NCI-H524 (cell line): Measurements from ENCODE around the gene FAM184B.
A peak's percentile ranks its signal among the peaks of the same experiment; 100 is the strongest.

Experiments
- DNase-seq, 2 experiments: peaks; one replicate each; lab custom pipeline; 2025; lab: John Stamatoyannopoulos, UW

The FAM184B gene

DNA sequence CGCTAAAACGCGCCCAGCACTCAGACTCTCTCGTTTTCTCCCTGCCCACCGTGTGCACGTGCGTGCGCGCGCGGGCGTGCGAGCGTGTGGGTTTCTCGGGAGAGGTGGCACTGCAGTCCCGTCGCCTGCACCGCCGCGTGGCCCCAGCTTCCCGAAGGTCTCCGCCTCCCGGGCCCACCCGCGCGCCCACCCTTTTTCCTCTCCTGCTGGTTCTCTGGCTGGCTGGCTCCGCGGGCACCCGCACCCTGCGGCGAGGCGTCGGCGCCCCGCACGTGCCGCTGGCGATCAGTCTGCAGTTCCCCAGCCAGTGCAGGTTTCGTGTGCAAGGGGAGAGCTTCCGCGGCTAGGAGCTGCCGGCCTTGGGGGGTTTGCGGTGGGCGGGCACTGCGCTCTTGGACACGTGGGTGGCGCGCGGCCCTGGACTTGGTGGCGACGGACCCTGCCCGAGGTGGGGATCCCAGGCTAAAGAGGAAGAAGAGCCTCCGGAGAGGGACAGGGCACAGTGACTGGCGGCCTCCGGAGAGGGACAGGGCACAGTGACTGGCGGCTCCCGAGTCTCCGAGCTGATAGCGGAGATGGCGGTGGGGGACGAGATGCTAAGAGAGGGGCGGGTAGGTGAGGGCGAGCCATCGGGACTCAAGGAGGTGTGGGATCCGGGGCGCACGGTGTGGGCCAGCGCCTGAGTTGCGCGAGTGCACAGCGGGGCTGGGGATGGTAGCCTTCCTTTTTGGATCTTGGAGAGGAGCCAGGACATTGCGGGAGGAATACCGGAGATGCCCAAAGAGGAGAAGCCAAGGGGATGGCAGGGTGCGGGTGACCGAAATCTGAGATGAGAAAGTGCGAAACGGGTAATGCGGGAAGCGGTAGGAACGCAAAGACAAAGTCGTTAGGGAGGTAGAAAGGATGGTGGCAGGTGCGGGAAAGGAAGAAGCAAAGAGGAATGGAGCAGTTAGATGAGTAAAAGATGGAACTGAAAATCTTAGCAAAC, at the start of gene FAM184B:
TSS of gene FAM184B (minus strand) at position 322 of the 988 bp plus-strand sequence. CDS start 322 bp downstream, outside the sequence.
- peak; percentile 39 to 52 for DNase-seq

DNA sequence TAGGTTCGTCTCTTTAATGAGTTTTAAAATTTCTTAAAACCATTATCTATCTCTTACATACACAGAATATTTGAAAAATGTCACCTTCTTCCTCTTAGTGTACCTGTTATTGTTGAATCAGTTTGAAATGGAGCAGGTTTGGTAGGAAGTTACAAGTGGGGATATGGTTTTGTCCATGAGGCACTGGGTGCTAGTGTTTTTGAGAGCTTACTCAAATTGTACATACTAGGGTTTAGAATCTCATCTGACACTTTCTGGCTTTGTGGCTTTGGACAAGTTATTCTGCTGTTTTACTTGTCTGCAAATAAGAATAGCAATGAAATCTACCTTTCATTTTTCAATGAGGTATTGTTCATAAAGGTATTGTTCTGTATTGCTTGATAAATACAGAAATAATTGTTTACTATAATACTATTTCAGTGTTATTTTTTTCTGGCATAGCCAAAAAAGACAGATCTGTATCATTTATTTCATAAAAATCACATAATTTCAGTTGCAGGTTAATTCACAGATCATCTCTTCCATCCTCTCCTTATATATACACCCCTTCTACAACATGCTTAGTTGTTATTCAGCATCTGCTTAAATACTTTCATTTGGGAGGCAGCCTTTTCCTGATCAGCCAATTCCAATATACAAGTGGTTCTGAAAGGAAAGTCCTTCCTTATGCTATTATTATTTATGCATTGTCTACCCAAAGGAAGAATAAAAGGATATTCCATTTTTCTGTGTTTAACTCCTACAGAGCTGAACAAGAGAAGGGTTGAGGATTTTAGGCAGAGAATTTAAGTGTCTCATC, 42.6 kb upstream of the FAM184B start:
- DNase-seq, result no peak

DNA sequence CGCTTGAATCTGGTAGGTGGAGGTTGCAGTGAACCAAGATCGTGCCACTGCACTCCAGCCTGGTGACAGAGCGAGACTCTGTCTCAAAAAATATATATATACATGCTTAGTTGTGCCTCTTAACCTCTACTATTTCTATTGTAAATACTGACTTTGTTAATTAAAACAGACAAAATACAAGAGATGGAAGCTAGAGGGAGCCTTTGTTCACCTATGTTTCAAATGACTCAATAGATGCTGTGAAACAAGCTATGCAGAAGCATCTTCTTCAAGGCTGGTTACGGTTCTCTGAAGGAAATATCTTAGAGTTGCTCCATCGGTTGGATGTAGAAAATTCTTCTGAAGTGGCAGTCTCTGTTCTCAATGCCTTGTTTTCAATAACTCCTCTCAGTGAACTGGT, 35.6 kb upstream of the FAM184B start:
- DNase-seq, result peak in 1 of 2 experiments; percentile 60

DNA sequence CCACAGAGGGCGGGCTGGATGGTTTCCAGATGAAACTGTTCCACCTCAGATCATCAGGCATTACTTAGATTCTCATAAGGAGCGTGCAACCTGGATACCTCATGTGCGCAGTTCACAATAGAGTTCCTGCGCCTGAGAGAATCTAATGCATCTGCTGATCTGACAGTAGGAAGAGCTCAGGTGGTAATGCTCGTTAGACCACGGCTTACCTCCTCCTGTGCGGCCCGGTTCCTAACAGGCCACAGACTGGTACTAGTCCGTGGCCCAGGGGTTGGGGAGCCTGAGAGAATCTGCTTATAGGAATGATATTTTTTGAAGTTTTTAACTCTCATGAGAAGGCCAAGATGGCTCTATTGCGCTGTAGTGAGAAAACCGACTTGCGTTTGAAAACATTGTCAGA, 34.7 kb upstream of the FAM184B start:
- no peak for DNase-seq

DNA sequence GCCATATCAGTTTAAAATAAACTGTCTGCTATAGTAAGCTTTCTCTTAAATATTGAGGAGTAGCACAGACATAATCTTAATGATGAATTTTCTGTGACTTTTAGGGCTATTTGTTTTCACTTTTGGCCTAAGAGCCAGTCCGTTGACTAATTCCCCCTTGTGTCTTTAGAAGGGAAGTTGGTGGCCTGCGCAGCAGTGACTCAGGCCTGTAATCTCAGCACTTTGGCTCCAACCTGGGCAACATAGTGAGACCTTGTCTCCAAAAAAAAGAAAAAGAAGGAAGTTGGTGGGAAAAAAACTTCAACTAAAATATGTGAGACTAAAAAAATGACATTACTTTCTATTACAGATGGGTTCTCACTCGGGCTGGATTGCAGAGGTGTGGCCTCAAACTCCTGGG, 32.7 kb upstream of the FAM184B start:
- DNase-seq, result no peak

DNA sequence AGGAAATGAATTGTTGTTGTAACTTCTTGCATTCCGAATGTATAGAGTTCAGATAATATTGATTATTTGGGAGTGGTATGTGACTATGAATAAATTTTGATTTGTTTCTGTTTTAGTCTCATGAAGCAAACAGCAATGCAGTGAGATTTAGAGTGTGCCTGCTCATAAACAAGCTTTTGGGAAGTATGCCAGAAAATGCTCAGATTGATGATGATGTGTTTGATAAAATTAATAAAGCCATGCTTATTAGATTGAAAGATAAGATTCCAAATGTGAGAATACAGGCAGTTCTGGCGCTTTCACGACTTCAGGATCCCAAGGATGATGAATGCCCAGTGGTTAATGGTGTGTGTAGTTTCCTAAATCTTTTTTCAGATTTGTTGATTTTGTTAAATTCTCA, 31.4 kb upstream of the FAM184B start:
- no peak for DNase-seq

DNA sequence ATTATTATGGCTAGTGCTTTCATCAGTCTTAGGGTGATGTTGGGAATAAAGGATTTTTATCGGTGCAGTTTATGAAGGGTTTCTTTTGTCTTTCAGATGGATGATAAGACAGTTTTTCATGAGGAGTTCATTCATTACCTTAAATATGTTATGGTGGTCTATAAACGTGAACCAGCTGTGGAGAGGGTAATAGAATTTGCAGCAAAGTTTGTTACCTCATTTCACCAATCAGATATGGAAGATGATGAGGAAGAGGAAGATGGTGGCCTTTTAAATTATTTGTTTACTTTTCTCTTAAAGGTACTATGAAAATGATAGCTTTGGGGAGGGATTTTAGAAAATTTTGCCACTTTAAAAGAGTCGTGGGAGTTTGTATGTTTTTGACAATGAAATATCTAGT, 30.7 kb upstream of the FAM184B start:
- no peak for DNase-seq

DNA sequence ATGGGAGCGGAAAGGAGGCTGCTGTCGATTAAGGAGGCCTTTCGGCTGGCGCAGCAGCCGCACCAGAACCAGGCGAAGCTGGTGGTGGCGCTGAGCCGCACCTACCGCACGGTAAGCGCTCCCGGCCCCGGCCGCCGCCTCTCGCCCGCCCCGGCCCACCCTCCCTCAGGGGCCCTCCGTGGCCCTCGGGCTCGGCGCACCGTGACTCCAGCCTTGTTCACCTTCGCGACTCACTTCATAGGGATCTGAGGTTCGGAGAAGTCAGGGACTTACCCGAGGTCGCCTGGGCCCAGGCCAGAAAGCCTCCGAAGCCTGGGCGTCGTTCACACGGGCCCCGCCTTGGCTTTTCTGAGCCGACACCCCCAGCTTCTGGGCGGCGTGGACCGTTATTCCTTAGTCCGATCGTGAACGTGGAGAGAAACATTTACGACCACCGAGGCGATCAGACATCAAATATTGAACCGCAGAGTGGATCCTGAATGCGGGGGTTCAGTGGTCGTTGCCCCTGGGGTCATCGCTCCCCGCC, 29.7 kb upstream of the FAM184B start:
- DNase-seq, result no peak

DNA sequence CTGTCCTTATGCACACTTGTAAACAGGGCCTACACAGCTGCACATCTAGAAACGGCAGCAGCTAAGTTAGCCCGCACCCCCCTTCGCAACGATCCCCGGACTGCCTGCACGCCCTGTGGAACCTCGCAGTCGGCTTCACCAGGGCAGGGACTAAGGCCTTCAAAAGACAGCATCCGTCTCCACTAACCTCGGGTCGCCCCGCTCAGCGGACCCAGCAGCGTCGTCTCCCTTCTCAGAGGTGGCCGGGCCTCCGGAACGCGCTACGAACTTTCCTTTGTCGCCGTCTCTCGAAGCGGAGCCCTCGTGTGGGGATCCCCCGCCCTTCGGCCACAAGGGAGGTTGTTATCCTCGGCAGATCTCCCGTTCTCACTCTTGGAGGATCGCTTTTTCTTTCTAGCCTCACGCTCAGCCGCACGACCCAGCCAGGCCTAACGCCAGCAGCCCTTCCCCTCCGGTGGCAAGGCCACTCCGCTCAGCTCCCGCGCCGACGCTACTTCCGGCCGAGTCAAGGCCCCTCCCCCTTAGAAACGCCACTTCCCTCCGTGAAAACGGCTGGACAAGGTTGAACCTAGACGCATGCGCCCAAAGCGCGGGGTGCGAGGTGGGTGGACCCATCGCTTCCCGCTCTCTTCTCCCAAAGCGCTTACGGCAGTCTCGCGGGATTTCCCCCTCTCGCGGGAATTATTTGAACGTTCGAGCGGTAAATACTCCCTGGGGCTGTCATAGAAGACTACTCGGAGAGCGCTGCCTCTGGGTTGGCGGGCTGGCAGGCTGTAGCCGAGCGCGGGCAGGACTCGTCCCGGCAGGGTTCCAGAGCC, 29.0 kb upstream of the FAM184B start, which contains the start of the genes DCAF16 and NCAPG:
TSS of gene DCAF16 (minus strand) at position 498 of the 818 bp plus-strand sequence. CDS start 6,616 bp downstream, outside the sequence.
TSS of gene NCAPG (plus strand) at position 720 of the 818 bp plus-strand sequence. CDS start 99 bp downstream, outside the sequence.
- DNase-seq, result peak; percentile 99

DNA sequence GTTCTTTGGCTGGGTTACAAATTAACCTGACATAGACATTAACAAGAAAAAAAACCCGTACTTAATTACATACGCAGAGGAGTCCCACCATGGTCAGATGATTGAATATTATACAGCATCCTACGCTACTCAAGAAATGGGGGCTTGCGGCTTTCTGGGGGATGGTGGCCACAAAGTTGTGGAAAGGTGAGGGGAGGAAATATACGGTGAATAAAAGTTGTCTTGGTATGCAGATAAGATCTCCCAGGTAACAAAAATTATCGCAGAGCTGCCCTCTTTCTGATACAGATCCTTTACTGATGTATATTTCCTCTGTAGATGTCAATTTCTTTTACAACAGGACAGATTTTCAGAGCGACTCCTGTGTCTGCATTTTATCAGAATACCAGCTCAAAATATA, 28.2 kb upstream of the FAM184B start:
- DNase-seq, result peak in 1 of 2 experiments; percentile 25

DNA sequence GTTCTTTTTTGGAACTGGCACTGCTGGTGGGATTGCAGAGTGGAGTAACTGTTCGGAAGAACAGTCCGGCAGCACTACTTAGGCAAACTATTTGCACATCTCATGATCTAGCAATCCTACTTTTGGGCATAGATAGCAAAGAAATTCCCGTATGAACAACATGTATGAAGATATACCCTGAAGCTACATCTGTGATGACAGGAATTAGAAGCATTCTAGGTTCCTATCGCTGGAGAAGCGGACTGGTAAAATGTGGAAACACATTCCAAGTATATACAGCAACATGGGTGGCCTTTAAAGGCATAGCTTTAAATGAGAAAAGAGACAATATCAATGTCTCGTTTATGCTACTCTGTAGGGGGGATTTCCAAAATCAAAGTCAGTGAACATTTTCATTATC, 26.0 kb upstream of the FAM184B start:
- DNase-seq, result no peak

DNA sequence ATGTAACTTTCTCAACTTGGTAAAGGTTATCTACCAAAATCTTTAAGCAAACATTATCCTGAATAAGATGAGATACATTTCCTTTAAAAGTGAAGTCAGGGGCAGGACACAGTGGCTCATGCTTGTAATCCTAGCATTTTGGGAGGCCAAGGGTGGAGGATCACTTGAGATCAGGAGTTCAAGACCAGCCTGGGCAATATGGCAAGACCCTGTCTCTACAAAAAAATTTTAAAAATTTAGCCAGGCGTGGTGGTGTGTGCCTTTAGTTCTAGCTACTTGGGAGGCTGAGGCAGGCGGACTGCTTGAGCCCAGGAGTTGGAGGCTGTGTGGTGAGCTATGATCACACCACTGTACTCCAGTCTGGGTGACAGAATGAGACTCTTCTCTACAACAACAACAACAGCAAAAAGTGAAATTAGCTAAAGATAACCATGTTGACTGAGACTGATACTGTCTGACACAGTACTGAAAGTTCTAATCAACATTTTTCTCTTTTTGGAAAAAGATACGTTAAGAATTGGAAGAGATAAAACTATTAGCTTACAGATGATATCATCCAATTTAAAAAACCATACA, 24.2 kb upstream of the FAM184B start:
- DNase-seq, result no peak

DNA sequence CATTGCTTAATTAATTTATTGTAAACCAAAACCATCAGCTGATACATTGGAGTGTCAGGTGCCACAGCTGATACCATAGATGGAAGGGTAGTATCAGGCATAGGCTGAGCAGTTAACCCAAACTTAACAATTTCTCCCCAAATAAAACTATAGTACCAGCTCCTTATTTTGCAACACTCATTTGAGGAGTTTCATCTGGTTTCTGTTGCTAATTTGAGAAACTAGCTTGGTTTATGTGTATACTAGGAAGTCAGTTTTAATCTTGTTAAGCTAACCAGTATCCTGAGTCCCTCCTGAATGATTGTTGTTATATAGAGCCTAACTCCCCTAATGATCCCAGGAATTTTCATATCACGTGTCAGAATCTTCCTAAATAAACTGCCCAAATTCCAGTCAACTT, 16.4 kb upstream of the FAM184B start:
- DNase-seq, result no peak

DNA sequence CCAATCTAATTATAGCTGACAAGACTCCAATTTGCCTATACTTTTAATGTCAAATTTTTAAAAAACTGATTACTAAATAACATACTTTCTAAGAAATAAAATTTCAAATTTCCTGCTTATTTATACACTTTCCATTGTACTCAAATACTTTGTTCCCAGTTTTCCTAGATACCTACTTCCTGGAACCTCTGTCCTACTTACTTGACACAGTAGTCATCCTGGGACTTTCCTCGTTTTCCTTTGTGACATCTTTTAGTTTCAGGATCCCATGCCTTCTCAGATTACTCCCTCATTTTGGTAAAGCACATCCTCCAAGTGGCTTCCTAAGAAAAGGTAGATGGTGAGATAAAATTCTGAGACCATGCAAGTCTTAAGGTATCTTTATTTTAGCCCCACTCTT, 13.3 kb upstream of the FAM184B start:
- DNase-seq, result no peak

DNA sequence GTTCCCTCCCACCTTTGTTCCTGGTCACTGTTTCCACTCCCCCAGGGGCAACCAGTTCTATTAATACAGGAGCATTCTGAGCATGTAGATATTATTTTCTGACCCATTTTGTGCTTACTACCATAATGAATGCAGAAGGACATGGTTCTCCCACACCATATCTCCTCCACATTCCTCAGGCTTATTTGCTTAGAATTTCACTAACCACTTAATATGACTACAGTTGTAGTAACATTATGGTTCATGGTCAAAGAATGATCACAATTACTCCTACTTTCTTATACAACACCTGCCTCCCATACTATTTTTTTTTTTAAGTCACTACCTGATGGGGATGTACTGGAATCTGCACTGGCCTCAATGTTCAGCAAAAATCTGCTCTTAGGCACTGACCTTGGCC, 7.5 kb upstream of the FAM184B start:
- no peak for DNase-seq

DNA sequence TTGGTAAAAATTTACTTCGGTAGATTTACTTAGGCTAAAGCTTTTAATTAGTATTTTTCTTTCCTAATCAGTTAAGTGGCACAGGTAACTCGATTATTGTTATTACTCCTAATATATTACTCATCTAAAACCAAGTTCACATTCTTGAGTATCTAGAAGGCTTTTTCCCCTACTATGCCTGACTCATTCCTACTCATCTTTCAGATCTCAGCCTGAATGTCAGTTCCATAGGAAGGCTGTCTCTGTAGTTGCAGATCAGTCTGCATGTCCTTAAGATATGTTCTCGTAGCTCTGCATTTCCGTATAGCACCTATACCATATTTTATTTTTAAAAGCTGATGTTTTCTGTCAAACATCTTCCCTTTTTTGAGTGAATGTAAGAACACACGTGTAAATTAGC, 5.9 kb upstream of the FAM184B start:
- no peak for DNase-seq

DNA sequence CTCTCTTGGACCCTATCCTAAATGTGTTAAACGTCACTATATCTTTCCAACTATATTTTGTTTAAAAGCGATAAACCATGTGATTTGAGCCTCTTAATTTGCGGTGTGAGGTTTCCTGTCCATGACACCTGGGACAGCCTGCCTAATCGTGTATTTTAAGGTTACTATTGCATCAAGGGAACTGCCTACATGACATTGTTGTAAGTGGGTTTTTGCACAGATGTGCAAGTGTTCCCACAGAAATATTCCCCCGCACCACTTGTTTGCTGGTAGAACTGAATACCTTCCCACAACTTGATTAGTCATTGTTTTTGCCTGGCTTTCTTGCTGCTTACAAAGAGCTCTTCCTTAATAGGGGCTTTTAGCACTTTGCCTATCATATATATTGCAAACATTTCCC, 5.1 kb upstream of the FAM184B start:
- DNase-seq, result no peak

DNA sequence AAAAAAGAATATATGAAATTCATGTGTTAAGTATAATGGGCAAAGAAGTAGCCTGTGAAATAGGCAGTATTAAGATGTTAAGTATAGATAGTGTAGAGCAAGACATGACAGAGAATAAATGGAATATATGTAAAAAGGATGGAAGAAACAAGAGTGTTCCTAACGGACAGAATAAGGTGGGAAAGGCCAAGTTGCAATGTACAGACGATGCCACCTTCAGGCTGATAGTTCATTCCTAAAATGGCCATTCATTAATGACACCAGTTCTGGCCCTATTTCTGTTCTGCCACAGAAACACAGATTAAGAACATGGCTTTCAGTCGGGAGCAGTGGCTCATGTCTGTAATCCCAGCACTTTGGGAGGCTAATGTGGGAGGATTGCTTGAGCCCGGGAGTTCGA, 4.4 kb upstream of the FAM184B start:
- peak; percentile 6 to 57 for DNase-seq

DNA sequence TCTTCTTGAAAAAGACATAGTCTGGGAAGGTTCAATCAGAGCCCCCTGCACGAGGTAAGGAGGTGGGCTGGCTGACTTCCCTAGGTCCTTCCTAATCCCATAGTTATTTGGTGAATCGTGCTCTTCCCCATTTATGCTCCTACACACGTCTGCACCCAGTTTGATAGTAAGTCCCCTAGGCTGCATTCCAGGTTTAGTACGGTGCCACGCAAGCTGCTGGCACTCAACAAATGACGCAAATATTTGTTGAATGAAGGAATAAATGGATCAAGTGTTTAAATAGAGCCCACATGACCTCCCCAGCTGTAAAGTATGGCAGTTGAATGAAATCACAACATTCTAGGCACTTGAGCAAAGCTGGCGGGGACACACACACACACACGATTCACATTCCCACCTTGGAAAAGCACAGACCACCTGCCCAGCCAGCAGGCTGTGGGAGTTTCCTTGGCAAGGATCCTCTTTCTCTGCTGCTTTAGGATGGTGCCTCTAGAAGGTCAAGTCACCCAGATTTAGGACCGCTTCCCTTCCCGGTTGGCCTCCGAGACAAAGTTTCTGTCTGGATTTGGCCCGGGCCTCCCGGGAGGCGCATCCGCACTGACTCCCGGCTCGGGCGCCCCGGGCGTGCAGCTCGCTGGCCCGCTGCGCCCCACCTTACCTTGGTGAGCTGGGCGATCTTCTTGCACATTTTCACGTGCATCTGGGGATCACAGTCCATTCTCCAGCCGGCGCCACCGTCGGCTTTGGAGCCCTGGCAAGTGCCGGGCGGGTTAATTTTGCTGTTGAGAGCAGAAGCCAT, 721 bp downstream of the FAM184B start:
- peak; percentile 20 to 52 for DNase-seq

DNA sequence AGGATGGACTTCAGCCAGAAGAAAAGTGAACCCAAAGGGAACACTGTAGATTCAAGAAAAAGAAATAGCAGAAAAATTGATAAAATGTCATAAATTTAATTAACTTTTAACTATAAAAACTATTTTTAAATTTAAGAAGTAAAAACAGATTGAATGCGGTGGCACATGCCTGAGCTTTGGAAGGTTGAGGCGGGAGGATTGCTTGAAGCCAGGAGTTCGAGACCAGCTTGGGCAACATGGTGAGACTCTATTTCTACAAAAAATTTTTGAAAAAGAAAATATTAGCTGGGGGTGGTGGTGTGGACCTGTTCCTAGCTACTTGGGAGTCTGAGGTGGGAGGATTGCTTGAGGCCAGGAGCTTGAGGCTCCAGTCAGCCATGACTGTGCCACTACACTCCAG, 3.0 kb downstream of the FAM184B start:
- DNase-seq, result no peak
